ENCODE measurements around the gene NGDN. TPM values are rescaled to one million over a fixed set of nuclear protein-coding genes. Genes with fewer than 3 reads are reported as not detected.
A peak's percentile ranks its signal among the peaks of the same experiment; 100 is the strongest.

The NGDN gene
- total and polyA plus RNA-seq, 2 donors (not counting 3 experiments of a cell fraction or from before 2014, with no cell fraction given) = 25.6 to 36.5 TPM

DNA sequence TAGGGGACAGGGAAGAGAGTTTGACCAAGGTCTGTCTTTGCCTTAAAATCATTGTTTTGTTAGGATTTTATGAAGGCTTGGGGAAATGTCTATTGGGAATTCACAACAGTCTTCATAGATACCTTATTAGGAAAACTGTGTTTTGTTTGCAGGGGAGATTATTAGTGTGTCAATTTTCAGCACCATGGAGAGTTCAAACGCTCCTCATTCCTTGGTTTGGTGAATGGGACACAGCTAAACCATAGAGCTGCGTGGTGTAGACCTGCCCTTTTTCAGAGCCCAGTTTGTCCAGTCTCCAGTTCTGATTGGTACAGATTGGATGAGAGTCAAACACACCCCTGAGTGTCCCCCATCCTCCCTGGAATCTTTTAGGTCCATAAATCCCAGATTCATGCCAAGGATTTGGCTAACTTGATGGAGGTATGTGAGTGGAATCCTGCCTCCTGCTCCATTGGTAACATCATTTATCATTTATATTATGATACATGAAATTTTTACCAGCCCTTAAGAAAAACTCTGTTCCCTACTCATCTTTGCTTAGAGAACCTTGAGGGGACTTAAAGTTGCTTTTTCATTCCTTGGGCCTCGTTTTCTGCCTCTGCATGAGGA lies 12.0 kb downstream of the NGDN start:
- no peak for FAIRE-seq
- no TSS peak for BruUV-seq (replicated peaks)

More for the DNA sequence above, 12.0 kb downstream of the NGDN start:
- Histone ChIP-seq H3K27ac (ENCODE audit: insufficient read depth, low read depth, low read length) (no peak overlapping the region), H3K9me1 (replicated peaks; ENCODE audit: control insufficient read depth, extremely low read depth, insufficient read depth, low read length) (no peaks in the 10 kb centered on the region), H3K79me2 (ENCODE audit: control insufficient read depth, insufficient read depth, low read length) (no peaks in the 10 kb centered on the region), H3K4me2 (ENCODE audit: insufficient read depth, low read length) (no peak overlapping the region), H3K27me3 (ENCODE audit: control insufficient read depth in 2 of 2, insufficient read depth in 2 of 2, low read length in 2 of 2) (no peaks in the 10 kb centered on the region), H4K20me1 (replicated peaks; ENCODE audit: control insufficient read depth, extremely low read depth, insufficient read depth, low read length) (peaks cover 2% of the 10 kb centered on the region), H2AFZ (ENCODE audit: low read depth, low read length) (no peak overlapping the region), H3K9me3 (replicated peaks; ENCODE audit: control insufficient read depth, insufficient read depth, low read length) (no peaks in the 10 kb centered on the region), H3K36me3 (ENCODE audit: control insufficient read depth in 2 of 2, extremely low read depth in 1 of 2, insufficient read depth in 2 of 2, low read length in 2 of 2) (peaks cover 11 to 12% of the 10 kb centered on the region in 2 experiments), H3K9ac (replicated peaks; ENCODE audit: extremely low read depth, insufficient read depth, low read length) (no peak overlapping the region), H3K4me3 (replicated peaks in 1 of 3; ENCODE audit: insufficient read depth in 1 of 3, low read depth in 1 of 3, low read length in 3 of 3) (no peak overlapping the region), H3K4me1 (ENCODE audit: control insufficient read depth, extremely low read depth, insufficient read depth, low read length) (no peaks in the 10 kb centered on the region)
- DNase-seq (ENCODE audit: low read depth, low spot score) = peak; percentile 6
- ChIA-PET POLR2A (no interaction called here), CTCF (interaction anchor here (1.2 to 15.7 kb wide), 2 partner anchors 43 to 78 kb away, joined by 3 to 416 read pairs; partner anchors contain the start of gene THTPA)
- dilution Hi-C loops (cut with MboI; ENCODE audit: extremely low pct_ligation_motif_present, low sequenced_read_pairs) (no loop called here), intact Hi-C loops (cut with micrococcal nuclease) (loop anchor here (1.0 kb wide), 1 partner anchor 30 kb away; no protein-coding TSS in a partner anchor)
- TF ChIP-seq GATA2 (IDR thresholded peaks at IDR 0.05; ENCODE audit: insufficient read depth, insufficient read length, low read depth, low read length) (no peak), MYC (IDR thresholded peaks at IDR 0.05; ENCODE audit: low read depth, low read length) (no peak), FOS (IDR thresholded peaks at IDR 0.05; ENCODE audit: borderline replicate concordance, insufficient read depth, low read length) (no peak), JUN (IDR thresholded peaks at IDR 0.05; ENCODE audit: borderline replicate concordance, insufficient read depth, insufficient read length, low read depth) (no peak), POLR2AphosphoS5 (IDR thresholded peaks at IDR 0.05; ENCODE audit: insufficient read depth, low read depth, low read length) (no peak), EZH2 (IDR thresholded peaks at IDR 0.05; ENCODE audit: borderline replicate concordance, low read depth, low read length, severe bottlenecking) (no peak), MAX (IDR thresholded peaks at IDR 0.05; ENCODE audit: insufficient read depth, insufficient read length) (no peak), POLR2A (IDR thresholded peaks at IDR 0.05; ENCODE audit: low read depth, low read length) (no peak)
- TF ChIP-seq, protein P1, sequence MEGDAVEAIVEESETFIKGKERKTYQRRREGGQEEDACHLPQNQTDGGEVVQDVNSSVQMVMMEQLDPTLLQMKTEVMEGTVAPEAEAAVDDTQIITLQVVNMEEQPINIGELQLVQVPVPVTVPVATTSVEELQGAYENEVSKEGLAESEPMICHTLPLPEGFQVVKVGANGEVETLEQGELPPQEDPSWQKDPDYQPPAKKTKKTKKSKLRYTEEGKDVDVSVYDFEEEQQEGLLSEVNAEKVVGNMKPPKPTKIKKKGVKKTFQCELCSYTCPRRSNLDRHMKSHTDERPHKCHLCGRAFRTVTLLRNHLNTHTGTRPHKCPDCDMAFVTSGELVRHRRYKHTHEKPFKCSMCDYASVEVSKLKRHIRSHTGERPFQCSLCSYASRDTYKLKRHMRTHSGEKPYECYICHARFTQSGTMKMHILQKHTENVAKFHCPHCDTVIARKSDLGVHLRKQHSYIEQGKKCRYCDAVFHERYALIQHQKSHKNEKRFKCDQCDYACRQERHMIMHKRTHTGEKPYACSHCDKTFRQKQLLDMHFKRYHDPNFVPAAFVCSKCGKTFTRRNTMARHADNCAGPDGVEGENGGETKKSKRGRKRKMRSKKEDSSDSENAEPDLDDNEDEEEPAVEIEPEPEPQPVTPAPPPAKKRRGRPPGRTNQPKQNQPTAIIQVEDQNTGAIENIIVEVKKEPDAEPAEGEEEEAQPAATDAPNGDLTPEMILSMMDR (IDR thresholded peaks at IDR 0.05; ENCODE audit: extremely low read depth in 1 of 2, insufficient read depth in 1 of 2, low read depth in 1 of 2, low read length in 2 of 2) = no peak
